Upper lobe of right lung (tissue), 1 donor: ENCODE data around the gene SEMA3A. TPM values are rescaled to one million over a fixed set of nuclear protein-coding genes. Genes with fewer than 3 reads are reported as not detected.

Experiments
- ATAC-seq: fragments of 200-7000 bp; cut with Tn5 transposase; one replicate; pipeline ENCODE4 v1.9.1; 2020; ENCODE audit warnings: mild to moderate bottlenecking, moderate library complexity
- DNase-seq: peaks from one replicate; pipeline ENCODE4 v3.0.0-alpha.2; 2020
- H3K27ac ChIP-seq: fragments of 200-600 bp; one replicate; pipeline ENCODE4 v1.8.0; 2022
- H3K27me3 ChIP-seq: fragments of 200-600 bp; one replicate; pipeline ENCODE4 v1.8.0; 2022; ENCODE audit warnings: mild to moderate bottlenecking
- H3K36me3 ChIP-seq: fragments of 200-600 bp; one replicate; pipeline ENCODE4 v1.8.0; 2022
- H3K4me1 ChIP-seq: fragments of 200-600 bp; one replicate; pipeline ENCODE4 v1.8.0; 2022
- H3K4me3 ChIP-seq: fragments of 200-600 bp; one replicate; pipeline ENCODE4 v1.8.0; 2022; ENCODE audit warnings: mild to moderate bottlenecking
- H3K9me3 ChIP-seq: fragments of 200-600 bp; one replicate; pipeline ENCODE4 v1.8.0; 2022
- intact Hi-C: fragments of 100-400 bp; cut with DNase I; formaldehyde crosslinking; loops from one replicate; pipeline ENCODE4 v1.11.0; 2022
- total RNA-seq: library from RNA; stranded (reverse); fragmentation: NEBNext Ultra II Directional; extraction: Animal tissue kit (Norgen Biotek cat#: 25700); gene quantifications from one replicate; pipeline ENCODE4 v1.2.1, GENCODE V29; 2021
- TF ChIP-seq, protein P1 (sequence below): fragments of 200-600 bp; IDR thresholded peaks from one replicate; pipeline ENCODE4 v1.8.0; 2022; ENCODE audit warnings: antibody characterized with exemption
- donor health status: DM: no; HTN: yes; CAD: no; lungs with severe emphysema.

The SEMA3A gene
- total RNA-seq, 1 donor from 2014 or later, result 12.0 TPM

- TF ChIP-seq, protein P1, sequence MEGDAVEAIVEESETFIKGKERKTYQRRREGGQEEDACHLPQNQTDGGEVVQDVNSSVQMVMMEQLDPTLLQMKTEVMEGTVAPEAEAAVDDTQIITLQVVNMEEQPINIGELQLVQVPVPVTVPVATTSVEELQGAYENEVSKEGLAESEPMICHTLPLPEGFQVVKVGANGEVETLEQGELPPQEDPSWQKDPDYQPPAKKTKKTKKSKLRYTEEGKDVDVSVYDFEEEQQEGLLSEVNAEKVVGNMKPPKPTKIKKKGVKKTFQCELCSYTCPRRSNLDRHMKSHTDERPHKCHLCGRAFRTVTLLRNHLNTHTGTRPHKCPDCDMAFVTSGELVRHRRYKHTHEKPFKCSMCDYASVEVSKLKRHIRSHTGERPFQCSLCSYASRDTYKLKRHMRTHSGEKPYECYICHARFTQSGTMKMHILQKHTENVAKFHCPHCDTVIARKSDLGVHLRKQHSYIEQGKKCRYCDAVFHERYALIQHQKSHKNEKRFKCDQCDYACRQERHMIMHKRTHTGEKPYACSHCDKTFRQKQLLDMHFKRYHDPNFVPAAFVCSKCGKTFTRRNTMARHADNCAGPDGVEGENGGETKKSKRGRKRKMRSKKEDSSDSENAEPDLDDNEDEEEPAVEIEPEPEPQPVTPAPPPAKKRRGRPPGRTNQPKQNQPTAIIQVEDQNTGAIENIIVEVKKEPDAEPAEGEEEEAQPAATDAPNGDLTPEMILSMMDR, result no peak
Observed at GRCh38 chr7:84181628-84182027, 13.0 kb downstream of the SEMA3A start.

GRCh38 chr7:84177758-84178412 lies 16.7 kb downstream of the SEMA3A start:
- DNase-seq (no peak), ATAC-seq (no peak)
- Histone ChIP-seq H3K27me3 (no peaks in the 10 kb centered on the region), H3K4me3 (no peak overlapping the region), H3K36me3 (no peaks in the 10 kb centered on the region), H3K27ac (no peak overlapping the region), H3K9me3 (no peaks in the 10 kb centered on the region), H3K4me1 (no peaks in the 10 kb centered on the region)
- TF ChIP-seq, protein P1, result no peak
- intact Hi-C loops, result no loop called here

More at GRCh38 chr7:84181628-84182027, 13.0 kb downstream of the SEMA3A start:
- no peaks in the 10 kb centered on the region for H3K9me3 ChIP-seq
- no peak overlapping the region for H3K27ac ChIP-seq
- H3K4me1 ChIP-seq, result no peaks in the 10 kb centered on the region
- no peak for ATAC-seq
- H3K36me3 ChIP-seq, result no peaks in the 10 kb centered on the region
- H3K27me3 ChIP-seq, result no peaks in the 10 kb centered on the region
- no peak for DNase-seq
- H3K4me3 ChIP-seq, result no peak overlapping the region
- intact Hi-C loops, result no loop called here

GRCh38 chr7:84176716-84177115 lies 17.9 kb downstream of the SEMA3A start:
- Histone ChIP-seq H3K27me3 (no peaks in the 10 kb centered on the region), H3K9me3 (no peaks in the 10 kb centered on the region), H3K27ac (no peak overlapping the region), H3K4me1 (no peaks in the 10 kb centered on the region), H3K4me3 (no peak overlapping the region), H3K36me3 (no peaks in the 10 kb centered on the region)
- intact Hi-C loops, result no loop called here
- ATAC-seq (no peak), DNase-seq (no peak)
- TF ChIP-seq, protein P1, result no peak

- TF ChIP-seq, protein P1, result no peak
- Histone ChIP-seq H3K27me3 (no peaks in the 10 kb centered on the region), H3K36me3 (no peaks in the 10 kb centered on the region), H3K4me1 (no peaks in the 10 kb centered on the region), H3K9me3 (no peaks in the 10 kb centered on the region), H3K27ac (no peak overlapping the region), H3K4me3 (no peak overlapping the region)
- ATAC-seq, result no peak
- intact Hi-C loops, result no loop called here
- no peak for DNase-seq
Observed at GRCh38 chr7:84175461-84175860, 19.1 kb downstream of the SEMA3A start.

DNA sequence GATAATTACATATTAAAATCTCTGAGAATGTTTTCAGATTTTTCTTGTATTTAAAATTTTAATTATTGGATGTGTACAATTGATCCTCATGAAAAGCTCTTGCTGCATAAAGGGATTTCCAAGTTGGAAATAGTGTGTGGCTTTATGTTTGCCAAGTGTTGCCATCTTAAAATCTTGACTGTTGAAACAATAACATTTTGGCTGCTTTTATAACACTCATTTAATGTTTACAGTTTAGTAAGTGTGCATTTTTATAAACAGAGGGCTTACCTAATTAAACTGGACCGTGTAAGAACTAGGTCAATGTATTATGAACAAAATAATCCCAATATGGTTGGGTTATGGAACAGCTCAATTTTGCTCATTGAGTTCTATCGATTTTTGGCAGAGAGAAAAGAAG lies 23.9 kb downstream of the SEMA3A start:
- Histone ChIP-seq H3K36me3 (no peaks in the 10 kb centered on the region), H3K4me1 (no peaks in the 10 kb centered on the region), H3K27me3 (no peaks in the 10 kb centered on the region), H3K9me3 (no peaks in the 10 kb centered on the region), H3K27ac (no peak overlapping the region), H3K4me3 (no peak overlapping the region)
- intact Hi-C loops, result no loop called here
- TF ChIP-seq, protein P1, result no peak
- DNase-seq (no peak), ATAC-seq (no peak)

- no peaks in the 10 kb centered on the region for H3K36me3 ChIP-seq
- H3K27ac ChIP-seq, result no peak overlapping the region
- TF ChIP-seq, protein P1, result no peak
- intact Hi-C loops, result no loop called here
- no peak overlapping the region for H3K4me3 ChIP-seq
- DNase-seq (no peak), ATAC-seq (no peak)
- H3K9me3 ChIP-seq, result no peaks in the 10 kb centered on the region
- no peaks in the 10 kb centered on the region for H3K4me1 ChIP-seq
- no peaks in the 10 kb centered on the region for H3K27me3 ChIP-seq
Observed at GRCh38 chr7:84162584-84162983, 32.0 kb downstream of the SEMA3A start.
